ENCODE measurements around the gene DYNLT3.

DYNLT3 gene

GRCh38 chrX:37840931-37841330, 6.4 kb downstream of the DYNLT3 start:
- DNase-seq (ENCODE audit: low spot score) = no peak

DNA sequence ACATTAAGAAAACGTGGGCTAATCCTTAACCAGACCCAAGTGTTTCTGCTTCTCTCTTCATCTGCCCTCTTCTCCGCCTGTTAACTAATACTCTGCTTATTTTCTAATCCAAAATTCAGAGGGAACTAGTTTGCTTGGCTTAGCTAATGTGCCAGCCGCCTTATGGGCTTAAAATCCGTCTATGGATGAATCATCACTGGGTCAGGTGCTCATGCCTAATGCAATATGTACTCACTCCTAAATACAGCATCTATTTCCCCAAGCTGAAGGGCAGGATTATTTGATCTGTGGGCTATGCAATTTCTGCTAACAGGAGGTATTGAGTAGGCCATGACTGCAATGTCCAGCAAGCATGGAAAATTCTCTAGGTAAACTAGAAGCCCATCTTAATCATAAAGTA, 12.4 kb downstream of the DYNLT3 start:
- DNase-seq (ENCODE audit: low spot score) = no peak

- no peak for DNase-seq (ENCODE audit: low spot score)
These were observed 17.0 kb downstream of the DYNLT3 start for GRCh38 chrX:37830371-37830770.

DNA sequence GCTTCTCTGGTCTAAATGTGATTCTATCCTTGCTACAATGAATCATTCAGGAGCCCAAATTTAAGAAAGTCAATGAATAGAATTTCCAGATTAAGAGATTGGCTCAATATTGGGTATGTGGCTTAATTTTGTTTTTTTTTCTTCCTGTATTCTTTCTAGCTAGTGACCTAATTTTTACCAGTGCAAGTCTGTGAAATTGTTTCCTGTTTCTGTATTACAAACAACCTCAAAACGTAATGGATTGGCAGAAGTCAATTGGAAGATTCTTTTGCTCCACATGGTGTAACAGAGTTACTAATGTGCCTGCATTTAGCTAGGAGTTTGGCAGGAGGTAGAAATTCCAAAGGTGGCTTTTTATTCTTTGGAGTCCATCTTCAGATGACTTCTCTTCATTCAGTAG, 17.6 kb downstream of the DYNLT3 start:
- no peak for DNase-seq (ENCODE audit: low spot score)

- peak; percentile 72 for DNase-seq (ENCODE audit: low spot score)
These were observed 22.0 kb downstream of the DYNLT3 start for GRCh38 chrX:37825215-37825842.

- DNase-seq (ENCODE audit: low spot score) = no peak
These were observed 22.7 kb downstream of the DYNLT3 start for GRCh38 chrX:37824491-37825214.

GRCh38 chrX:37820646-37821045, 26.7 kb downstream of the DYNLT3 start:
- no peak for DNase-seq (ENCODE audit: low spot score)

DNA sequence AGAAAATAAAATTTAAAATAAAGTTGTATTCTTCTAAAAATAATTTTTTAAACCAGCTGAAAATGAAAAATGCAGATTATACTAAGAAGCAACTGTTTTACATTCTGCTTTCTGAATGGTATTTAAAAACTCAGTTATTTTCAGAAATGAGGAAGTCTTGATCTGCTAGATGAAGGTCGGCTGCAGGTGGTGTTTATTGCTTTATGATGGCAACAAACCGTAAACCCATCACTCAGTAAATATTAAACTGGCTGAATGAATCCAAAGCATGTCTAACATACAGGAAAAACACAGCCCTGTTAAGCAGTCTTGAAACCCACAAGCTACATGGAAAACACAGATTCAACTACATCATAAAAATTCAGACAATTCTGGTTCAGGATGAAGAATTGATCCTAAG, 29.3 kb downstream of the DYNLT3 start:
- peak; percentile 88 for DNase-seq (ENCODE audit: low spot score)

DNA sequence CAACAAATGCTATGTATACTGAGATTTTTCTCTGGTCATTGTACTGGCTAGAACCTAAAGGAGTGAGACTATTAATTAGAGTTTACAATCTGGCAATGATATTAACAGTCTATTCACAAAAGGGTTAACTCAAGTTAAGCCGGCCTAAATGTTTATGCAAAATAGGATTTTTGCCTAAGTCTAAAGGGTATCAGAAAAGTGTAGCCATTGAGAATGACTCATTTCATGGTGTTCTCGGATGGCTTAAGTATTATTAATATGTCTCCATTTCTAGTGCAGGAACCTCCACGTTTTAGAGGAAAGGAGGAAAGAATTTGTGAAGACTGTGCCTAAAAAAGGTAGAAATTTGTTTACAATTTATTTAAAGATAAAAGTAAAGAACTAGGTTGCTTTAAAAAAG, 29.8 kb downstream of the DYNLT3 start:
- DNase-seq (ENCODE audit: low spot score) = no peak

DNA sequence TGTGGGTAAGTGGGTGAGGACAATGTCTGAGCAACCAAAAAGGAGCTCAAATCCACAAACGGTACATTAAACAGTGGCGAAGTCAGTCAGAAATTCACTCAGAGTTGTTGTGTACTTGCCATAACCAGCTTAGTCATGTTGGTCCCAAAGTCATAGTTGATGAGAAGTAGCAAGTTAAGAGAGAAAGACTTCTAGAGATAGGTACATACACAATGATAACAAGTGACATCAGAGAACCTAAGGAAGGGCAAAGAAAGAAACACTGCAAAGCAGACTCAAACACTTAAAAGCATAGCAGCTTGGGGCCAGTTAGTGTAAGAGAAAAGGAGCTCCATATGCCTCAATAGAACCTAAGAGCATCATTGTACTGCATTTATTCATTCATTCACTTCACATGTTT, 30.2 kb downstream of the DYNLT3 start:
- peak; percentile 75 for DNase-seq (ENCODE audit: low spot score)

- no peak for DNase-seq (ENCODE audit: low spot score)
These were observed 30.6 kb downstream of the DYNLT3 start for GRCh38 chrX:37816766-37817165.

DNA sequence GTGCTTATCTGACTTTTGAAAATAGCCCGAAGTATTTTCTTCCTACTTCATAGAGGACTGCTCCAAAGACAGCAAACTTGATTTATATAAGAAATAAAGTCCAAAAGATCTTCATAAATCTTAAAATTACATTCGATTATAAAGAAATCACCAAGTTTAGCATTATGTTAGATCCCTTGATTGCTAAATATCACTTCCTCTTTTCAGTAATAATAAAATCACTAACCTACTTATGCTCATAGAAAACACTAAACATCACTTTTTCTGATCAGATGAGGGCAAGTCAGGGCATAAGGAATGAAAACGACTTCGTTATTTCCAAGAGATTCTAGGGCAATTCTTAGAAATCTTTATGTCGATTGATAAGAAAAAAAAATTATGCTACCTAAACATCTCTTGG, 32.0 kb downstream of the DYNLT3 start:
- peak; percentile 32 for DNase-seq (ENCODE audit: low spot score)

GRCh38 chrX:37813570-37813969, 33.8 kb downstream of the DYNLT3 start:
- DNase-seq (ENCODE audit: low spot score) = no peak

GRCh38 chrX:37812110-37812509, 35.3 kb downstream of the DYNLT3 start:
- no peak for DNase-seq (ENCODE audit: low spot score)

DNA sequence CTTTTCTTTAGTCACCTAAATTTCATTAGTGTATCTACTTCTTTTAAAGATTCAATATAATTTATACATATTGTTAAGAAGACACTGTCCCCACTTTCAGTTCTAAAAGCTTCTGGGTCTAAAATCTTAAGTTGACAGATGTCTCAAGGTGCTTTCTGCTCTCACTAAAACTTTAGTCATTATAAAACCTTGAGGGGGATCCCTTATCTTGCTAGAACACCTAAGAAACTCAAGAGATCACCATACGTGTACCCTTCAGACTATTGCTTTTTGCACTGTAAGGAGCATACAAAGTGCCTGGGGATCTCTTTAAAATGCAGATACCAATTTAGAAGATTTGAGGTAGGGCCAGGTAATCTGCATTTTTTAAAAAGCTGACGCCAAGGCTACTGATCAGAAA, 37.4 kb downstream of the DYNLT3 start:
- no peak for DNase-seq (ENCODE audit: low spot score)

GRCh38 chrX:37803057-37803456, 44.3 kb downstream of the DYNLT3 start:
- DNase-seq (ENCODE audit: low spot score) = no peak

DNA sequence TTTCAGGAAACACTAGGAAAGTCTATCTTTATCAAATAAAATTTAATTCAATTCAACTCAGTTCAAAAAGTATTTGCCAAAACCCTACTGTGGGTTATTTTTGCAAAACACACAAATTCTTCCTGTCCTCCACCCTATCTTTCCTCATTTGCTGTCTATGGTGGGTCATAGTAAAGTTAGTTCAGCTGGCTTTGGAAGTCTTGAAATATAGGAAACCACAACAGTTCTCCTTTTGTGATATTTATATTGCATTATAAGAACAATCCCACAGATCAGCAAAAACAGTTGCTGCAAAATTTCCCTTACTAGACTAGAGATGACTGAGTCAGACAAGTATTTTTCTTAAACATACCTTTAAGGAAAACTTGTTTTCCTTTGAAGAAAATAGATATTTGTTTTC, 45.3 kb downstream of the DYNLT3 start:
- no peak for DNase-seq (ENCODE audit: low spot score)

DNA sequence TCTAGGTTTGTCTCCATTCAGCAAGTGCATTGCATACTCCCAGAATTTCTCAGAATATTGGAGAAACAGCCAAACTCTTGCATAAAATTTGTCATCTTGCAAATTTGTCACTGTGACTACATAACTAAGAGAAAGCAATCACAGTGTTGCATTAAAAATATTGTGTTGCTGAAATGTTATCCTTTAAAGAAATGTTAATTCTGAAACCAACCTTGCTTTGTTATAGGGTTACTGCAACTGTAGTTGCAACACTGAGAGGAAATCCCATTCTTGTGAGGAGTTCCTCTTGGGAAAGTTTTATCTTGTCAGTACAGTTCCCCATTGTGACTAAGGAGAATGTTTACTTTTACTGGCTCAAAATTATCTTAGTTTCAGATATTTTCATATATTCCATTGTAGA, 46.7 kb downstream of the DYNLT3 start:
- no peak for DNase-seq (ENCODE audit: low spot score)

- no peak for DNase-seq (ENCODE audit: low spot score)
These were observed 47.4 kb downstream of the DYNLT3 start for GRCh38 chrX:37799936-37800335.

DNA sequence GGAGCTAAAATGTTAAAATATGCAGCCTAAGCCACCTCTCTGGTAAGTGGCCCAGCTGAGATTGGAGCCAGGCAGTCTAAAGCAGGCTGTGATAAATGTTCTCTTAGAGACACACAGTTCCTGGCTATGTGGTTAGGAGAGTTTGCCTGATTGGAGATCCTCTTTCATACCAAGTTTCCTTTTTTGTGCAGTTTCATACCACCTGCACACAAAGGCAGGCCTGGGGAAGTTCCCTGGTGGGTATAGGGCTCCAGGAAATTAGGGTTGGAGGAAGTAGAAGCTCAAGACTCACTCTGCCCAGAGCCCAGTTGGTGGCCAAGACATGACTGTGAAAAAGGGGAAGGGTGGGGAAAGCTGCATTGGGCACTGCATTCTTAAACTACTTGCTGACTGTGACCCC, 50.6 kb downstream of the DYNLT3 start:
- DNase-seq (ENCODE audit: low spot score) = peak; percentile 51

DNA sequence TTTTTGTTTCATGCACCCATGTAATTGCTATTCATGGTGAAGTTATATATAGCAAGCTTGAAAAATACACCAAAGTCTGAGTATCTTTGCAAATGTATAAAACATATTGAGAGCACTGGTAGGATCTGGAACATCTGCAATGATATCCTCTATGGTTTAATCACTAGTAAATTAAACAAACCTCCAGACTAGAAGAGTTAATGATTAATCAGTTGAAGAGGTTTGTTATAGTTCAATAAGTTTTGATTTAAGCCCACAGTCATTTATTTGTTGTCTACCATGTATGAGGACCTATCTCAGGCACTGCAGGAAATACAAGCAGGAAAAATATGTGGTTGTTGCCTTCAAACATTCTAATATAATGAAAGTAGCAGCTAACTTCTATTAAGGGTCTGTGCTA, 51.1 kb downstream of the DYNLT3 start:
- no peak for DNase-seq (ENCODE audit: low spot score)

Measured in NAMALWA (cell line).